AG04450 (cell line): ENCODE results near the gene LIMS2. TPM values are rescaled to one million over a fixed set of nuclear protein-coding genes. Genes with fewer than 3 reads are reported as not detected.

Source experiments
- CTCF ChIA-PET: fragments of 300-600, 350-600 bp; formaldehyde crosslinking; extraction: SDS; loops from one replicate; lab custom pipeline; 2022; ENCODE audit warnings: antibody characterized with exemption, inconsistent platforms; lab: Charles Lee
- POLR2A ChIA-PET: fragments of 350-600 bp; formaldehyde crosslinking; extraction: SDS; loops from one replicate; lab custom pipeline; 2021; ENCODE audit warnings: antibody characterized with exemption, inconsistent platforms; lab: Yijun Ruan, JAX
- DNase-seq: peaks from one replicate; pipeline ENCODE4 v3.0.0-alpha.2; 2011; ENCODE audit warnings: low read depth, low spot score
- H3K27ac ChIP-seq: one replicate; pipeline ENCODE4 v1.5.1; 2012; ENCODE audit warnings: low read depth, low read length, control low read depth
- H3K27me3 ChIP-seq: one replicate; pipeline ENCODE4 v1.6.0; 2012; ENCODE audit warnings: low read length; ENCODE audit not compliant: control insufficient read depth, insufficient read depth
- H3K4me3 ChIP-seq: 2 replicates; pipeline ENCODE4 v1.5.1; 2011; ENCODE audit warnings: mild to moderate bottlenecking, low read depth, low read length, control low read depth
- H3K9me3 ChIP-seq: 2 replicates; pipeline ENCODE4 v1.5.1; 2012; ENCODE audit warnings: low read length; ENCODE audit not compliant: control insufficient read depth, insufficient read depth
- polyA plus RNA-seq: library from polyadenylated mRNA; depleted of rRNA; stranded (reverse); fragments of >200 nt; gene quantifications from 2 replicates; pipeline ENCODE4 v1.2.3, GENCODE V29; 2011
- TF ChIP-seq, protein P1 (sequence below): IDR thresholded peaks from 2 replicates; pipeline ENCODE4 v1.5.1; 2011; ENCODE audit warnings: low read depth, low read length, control low read depth, inconsistent platforms

The LIMS2 gene
- polyA plus RNA-seq, 1 experiment: 6.3 TPM

DNA sequence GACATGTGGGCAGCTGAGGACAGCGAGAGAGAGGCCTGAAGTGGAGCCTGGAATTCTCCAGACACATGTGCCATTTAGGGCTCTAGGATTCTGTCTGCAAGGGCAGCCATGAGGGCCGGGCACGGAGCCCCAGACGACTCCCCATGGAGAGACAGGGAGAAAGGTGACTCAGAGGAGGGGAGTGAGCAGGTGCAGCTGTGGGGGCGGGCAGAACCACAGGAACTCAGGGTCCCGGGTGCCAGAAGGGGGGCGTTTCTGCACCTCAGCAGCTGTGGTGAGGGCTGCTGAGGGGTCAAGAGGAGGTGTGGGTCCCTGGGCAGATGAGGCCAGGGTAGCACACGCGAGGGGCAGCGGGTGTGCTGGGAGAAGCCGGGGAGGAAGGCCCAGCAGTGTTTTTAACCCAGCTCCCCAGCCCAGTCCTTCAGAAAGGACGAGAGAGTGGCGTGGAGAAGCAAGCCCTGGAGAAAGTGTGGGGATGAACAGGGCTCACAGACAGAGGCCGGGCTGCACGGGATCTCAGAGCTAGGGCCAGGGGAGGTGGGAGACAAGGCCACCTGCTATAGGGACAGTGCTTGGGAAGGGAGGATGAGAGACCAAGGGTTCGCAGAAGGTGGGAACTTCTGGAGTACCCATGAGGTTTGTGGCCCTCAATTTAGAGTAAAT is 21.8 kb downstream of the LIMS2 start:
- ChIA-PET CTCF (interaction anchor here (5.1 kb wide), 1 partner anchor 63 kb away, joined by 22 read pairs; no protein-coding TSS in a partner anchor), POLR2A (no interaction called here)
- H3K27me3 ChIP-seq: no peaks in the 10 kb centered on the region
- TF ChIP-seq, protein P1, sequence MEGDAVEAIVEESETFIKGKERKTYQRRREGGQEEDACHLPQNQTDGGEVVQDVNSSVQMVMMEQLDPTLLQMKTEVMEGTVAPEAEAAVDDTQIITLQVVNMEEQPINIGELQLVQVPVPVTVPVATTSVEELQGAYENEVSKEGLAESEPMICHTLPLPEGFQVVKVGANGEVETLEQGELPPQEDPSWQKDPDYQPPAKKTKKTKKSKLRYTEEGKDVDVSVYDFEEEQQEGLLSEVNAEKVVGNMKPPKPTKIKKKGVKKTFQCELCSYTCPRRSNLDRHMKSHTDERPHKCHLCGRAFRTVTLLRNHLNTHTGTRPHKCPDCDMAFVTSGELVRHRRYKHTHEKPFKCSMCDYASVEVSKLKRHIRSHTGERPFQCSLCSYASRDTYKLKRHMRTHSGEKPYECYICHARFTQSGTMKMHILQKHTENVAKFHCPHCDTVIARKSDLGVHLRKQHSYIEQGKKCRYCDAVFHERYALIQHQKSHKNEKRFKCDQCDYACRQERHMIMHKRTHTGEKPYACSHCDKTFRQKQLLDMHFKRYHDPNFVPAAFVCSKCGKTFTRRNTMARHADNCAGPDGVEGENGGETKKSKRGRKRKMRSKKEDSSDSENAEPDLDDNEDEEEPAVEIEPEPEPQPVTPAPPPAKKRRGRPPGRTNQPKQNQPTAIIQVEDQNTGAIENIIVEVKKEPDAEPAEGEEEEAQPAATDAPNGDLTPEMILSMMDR: no peak
- no peak overlapping the region for H3K4me3 ChIP-seq
- DNase-seq: no peak
- H3K9me3 ChIP-seq: no peaks in the 10 kb centered on the region; the same call in 1 of the 2 replicates
- H3K27ac ChIP-seq: no peak overlapping the region

DNA sequence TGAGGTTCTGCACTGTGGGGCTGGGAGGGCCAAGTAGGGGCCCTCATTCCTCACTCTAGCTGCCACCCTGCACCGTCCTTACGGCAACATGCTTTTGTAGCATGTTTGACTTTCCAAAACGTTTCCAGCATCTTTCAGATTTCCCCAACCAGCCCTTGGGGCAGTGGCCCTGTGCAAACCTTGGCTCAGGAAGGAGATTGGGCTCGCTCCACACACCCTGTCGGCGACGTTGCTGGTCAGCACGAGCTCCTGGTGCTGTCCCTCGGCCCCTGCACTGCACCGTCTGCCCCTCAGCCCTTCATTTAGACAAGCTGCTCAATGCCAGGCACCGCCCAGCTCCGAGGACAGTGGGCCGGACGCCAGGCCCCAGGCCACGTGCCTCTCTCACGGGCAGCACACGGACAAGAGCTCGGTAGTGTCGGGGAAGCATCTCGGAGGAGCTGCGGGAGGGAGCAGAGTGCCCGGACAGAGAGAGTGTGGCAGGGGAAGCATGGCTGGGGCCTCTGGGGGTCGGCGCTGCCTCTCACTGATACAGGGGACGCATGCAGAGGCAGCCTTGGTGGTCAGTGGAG is 22.5 kb downstream of the LIMS2 start:
- H3K27ac ChIP-seq: no peak overlapping the region

DNA sequence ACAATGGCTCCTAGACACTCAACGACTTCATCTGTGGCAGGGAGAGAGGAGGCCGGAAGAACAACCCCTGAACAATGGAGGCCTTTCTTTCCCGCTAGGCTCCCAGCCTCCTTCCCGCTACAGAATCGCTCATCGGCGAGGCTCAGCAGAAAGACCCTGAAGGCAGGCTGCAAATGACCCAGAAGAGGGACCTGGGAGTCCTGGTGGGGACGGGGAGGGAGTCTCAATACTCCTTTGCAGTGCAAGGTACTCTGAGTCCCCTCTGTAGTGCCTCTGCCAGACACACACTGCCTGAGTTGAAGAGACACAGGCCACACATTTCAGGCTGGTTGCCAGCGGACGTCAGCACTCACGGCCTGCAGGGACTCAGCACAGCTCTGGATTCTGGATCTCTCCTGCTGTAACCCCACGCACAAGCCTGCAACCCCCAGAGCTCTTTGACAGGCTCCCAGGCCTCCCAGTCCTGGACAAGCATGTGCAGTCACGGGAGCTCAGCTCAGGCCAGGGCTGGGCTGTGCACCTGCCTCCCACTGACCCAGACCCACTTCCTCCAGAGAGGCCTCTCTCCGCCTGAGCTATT is 23.3 kb downstream of the LIMS2 start:
- DNase-seq: no peak
- CTCF ChIA-PET: interaction anchor here (0.6 to 5.1 kb wide), 4 partner anchors 61 to 456 kb away, joined by 3 to 22 read pairs (median 7); no protein-coding TSS in a partner anchor
- H3K27me3 ChIP-seq: no peaks in the 10 kb centered on the region

More for the DNA sequence above, 22.5 kb downstream of the LIMS2 start:
- DNase-seq: no peak
- H3K27me3 ChIP-seq: no peaks in the 10 kb centered on the region
- no peaks in the 10 kb centered on the region; the same call in 1 of the 2 replicates for H3K9me3 ChIP-seq
- ChIA-PET POLR2A (no interaction called here), CTCF (interaction anchor here (0.6 to 5.1 kb wide), 4 partner anchors 62 to 457 kb away, joined by 3 to 22 read pairs (median 7); no protein-coding TSS in a partner anchor)
- TF ChIP-seq, protein P1: no peak
- no peak overlapping the region for H3K4me3 ChIP-seq

DNA sequence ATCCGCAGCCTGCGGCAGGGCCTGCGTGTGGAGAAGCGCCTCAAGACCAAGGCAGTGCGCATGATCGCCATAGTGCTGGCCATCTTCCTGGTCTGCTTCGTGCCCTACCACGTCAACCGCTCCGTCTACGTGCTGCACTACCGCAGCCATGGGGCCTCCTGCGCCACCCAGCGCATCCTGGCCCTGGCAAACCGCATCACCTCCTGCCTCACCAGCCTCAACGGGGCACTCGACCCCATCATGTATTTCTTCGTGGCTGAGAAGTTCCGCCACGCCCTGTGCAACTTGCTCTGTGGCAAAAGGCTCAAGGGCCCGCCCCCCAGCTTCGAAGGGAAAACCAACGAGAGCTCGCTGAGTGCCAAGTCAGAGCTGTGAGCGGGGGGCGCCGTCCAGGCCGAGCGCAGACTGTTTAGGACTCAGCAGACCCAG is 23.9 kb downstream of the LIMS2 start:
- no peaks in the 10 kb centered on the region for H3K27me3 ChIP-seq
- H3K27ac ChIP-seq: no peak overlapping the region
- TF ChIP-seq, protein P1: no peak
- CTCF ChIA-PET: interaction anchor here (1.5 to 5.1 kb wide), 3 partner anchors 24 to 61 kb away, joined by 5 to 22 read pairs (median 7); partner anchors contain the start of gene LIMS2
- POLR2A ChIA-PET: no interaction called here
- no peak for DNase-seq
- H3K9me3 ChIP-seq: no peaks in the 10 kb centered on the region; the same call in 1 of the 2 replicates
- no peak overlapping the region for H3K4me3 ChIP-seq

More for the DNA sequence above, 23.3 kb downstream of the LIMS2 start:
- Histone ChIP-seq H3K4me3 (no peak overlapping the region), H3K9me3 (no peaks in the 10 kb centered on the region; the same call in 1 of the 2 replicates), H3K27ac (no peak overlapping the region)
- POLR2A ChIA-PET: no interaction called here
- TF ChIP-seq, protein P1: no peak
